Astrocyte of the spinal cord (primary cell): ENCODE results near the gene CTAGE1.

Experiments
- DNase-seq: peaks from one replicate; pipeline ENCODE4 v3.0.0; 2011; ENCODE audit warnings: low read depth, low spot score
- H3K4me3 ChIP-seq: 2 replicates; pipeline ENCODE4 v1.5.1; 2011; ENCODE audit warnings: low read depth, mild to moderate bottlenecking, low read length, moderate library complexity
- in situ Hi-C: cut with HindIII; loops from 2 replicates; pipeline ENCODE4 v1.10.0; 2017; ENCODE audit warnings: low sequenced_read_pairs
- TF ChIP-seq, protein P1 (sequence below): IDR thresholded peaks from 2 replicates; pipeline ENCODE4 v1.5.1; 2012; ENCODE audit warnings: low read depth, mild to moderate bottlenecking, low read length, inconsistent platforms

The CTAGE1 gene

DNA sequence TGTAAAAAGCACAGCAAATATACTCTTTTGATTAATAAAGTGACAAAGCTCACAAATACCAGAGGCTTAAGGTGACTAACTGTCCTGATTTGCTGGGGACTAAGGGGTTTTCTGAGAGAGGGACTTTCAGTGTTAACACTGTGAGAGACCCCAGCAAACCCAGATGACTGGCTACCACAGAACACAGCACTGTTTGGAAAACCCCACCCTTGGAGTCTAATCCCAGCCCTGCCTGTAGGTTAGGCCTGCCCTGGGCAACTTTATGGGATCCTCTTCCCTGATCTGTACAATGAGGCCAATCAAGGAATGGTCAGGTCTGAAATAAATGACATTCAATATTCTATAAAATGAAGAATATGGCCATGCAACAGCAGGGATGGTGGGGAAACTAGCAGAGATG lies 30.5 kb upstream of the CTAGE1 start:
- no peak for DNase-seq
- no peak overlapping the region for H3K4me3 ChIP-seq
- in situ Hi-C loops = no loop called here
- TF ChIP-seq, protein P1, sequence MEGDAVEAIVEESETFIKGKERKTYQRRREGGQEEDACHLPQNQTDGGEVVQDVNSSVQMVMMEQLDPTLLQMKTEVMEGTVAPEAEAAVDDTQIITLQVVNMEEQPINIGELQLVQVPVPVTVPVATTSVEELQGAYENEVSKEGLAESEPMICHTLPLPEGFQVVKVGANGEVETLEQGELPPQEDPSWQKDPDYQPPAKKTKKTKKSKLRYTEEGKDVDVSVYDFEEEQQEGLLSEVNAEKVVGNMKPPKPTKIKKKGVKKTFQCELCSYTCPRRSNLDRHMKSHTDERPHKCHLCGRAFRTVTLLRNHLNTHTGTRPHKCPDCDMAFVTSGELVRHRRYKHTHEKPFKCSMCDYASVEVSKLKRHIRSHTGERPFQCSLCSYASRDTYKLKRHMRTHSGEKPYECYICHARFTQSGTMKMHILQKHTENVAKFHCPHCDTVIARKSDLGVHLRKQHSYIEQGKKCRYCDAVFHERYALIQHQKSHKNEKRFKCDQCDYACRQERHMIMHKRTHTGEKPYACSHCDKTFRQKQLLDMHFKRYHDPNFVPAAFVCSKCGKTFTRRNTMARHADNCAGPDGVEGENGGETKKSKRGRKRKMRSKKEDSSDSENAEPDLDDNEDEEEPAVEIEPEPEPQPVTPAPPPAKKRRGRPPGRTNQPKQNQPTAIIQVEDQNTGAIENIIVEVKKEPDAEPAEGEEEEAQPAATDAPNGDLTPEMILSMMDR = no peak

DNA sequence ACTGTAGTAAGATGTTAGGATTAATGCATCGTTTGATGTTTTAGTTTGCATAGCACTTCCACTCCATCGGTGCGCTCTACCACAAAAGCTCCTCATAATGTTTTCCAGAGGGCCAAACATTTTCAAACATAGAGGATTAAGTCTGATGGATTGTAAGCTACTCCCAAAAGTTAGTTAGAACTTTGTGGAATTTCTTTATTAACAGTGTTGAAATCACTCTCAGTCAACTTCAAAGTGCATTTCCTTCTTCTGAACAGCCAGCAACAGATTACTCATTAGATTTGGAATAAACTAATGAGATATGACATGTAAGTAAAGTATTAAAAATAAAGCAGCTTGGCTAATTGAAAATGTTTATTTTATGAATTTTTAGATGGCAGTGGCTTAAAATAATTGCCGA lies 30.1 kb upstream of the CTAGE1 start:
- no peak overlapping the region for H3K4me3 ChIP-seq
- DNase-seq = no peak
- in situ Hi-C loops = no loop called here
- TF ChIP-seq, protein P1 = no peak

DNA sequence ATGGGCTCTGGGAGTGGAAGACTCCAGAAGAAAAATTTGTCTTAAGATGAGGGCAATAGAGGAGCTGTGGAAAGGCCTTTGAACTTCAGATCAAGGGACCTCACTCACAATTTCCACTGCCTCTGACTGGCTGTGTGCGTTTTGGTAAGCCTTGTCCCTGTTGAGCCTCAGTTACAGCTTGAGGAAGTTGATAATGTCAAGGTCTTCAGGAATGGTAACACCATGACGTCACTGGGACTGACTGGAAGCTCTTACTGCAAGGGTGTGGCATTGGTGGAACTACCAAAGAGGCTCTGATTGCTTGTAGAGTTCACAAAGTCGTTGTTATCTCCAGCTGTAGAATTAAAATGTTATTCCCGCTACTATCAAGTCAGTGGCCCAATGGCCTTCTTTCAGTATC lies 29.2 kb upstream of the CTAGE1 start:
- no peak for DNase-seq
- in situ Hi-C loops = no loop called here
- H3K4me3 ChIP-seq = no peak overlapping the region
- TF ChIP-seq, protein P1 = no peak

DNA sequence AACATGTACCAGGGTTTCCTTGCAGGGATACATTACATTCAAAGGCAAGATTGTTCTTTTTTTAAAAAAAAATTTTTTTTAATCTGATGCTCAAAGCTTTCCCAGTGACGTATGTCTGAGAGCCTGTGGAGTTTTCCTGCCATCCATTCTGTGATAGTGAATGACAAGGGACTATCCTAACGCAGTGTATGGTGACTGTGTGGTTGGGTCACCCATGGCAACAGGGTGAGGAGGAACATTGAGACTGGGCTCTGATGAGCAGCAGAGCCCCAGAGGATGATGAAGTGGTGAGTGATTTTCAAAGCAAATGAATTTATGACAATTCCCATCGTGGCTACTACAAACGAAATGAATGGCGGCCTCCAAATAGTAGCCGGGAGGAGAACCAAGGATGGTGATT lies 28.6 kb upstream of the CTAGE1 start:
- TF ChIP-seq, protein P1 = no peak
- in situ Hi-C loops = no loop called here
- DNase-seq = no peak
- H3K4me3 ChIP-seq = no peak overlapping the region

DNA sequence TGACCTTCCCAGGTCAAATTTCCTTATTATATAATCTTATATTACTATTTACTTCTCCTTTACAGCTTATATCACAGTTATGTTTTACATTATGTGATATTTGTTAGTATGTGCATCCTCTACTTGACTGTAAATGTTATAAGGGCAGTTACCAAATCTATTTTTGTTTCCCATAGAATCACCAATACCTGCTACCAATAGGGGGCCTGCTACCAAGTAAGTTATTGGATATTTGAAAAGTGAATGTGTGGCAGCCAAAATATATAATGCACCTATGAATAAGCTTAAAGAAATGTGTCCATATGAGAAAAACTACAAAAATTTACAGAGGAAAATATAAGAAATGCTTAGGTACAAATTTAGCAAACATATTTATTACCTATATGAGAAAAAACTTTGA lies 23.9 kb upstream of the CTAGE1 start:
- no peak overlapping the region for H3K4me3 ChIP-seq
- no peak for DNase-seq
- TF ChIP-seq, protein P1 = no peak
- in situ Hi-C loops = no loop called here

DNA sequence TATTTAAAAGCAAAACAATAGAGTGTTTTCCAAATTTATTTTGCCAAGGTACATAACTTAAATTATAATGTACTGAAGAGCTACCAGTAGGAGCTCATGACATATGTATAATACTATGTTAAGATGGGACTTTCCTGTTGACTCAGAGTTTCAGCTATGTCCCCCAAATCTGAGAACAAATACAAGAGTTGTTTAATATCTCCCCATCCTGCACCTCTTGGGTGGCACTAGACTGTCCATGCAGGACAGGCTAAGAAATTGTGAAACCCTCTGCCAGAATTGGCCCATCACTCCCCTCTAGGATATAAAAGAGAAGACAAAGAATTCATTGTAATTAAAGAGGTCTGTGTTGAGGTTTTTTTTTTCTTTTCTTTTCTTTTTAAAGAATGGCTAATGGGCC lies 21.7 kb upstream of the CTAGE1 start:
- peak; percentile 27 for DNase-seq
- no peak overlapping the region for H3K4me3 ChIP-seq
- TF ChIP-seq, protein P1 = no peak
- in situ Hi-C loops = no loop called here

DNA sequence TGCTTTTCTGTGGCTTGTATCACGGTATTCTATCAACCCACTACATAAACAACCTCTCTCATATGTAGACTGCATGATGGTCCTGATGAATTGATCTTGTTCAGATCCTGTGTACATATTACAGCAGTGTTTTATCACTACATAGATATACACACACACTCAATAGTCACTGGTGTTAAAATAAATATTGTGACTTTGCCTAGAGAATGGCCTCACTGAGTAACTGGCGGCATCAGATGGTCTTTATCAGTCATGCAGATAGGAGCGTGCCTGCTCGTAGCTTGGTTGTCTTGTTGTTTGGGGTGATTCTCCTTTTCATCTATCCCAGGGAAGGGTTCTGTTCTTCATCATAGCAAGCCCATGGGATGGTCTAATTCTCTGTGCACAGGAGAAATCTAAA lies 18.4 kb upstream of the CTAGE1 start:
- DNase-seq = no peak
- TF ChIP-seq, protein P1 = no peak
- in situ Hi-C loops = no loop called here
- H3K4me3 ChIP-seq = no peak overlapping the region
